KOPT-K1 (cell line): Measurements from ENCODE around the gene MRPS14.
"Not testable (repeated sequence)": the region's sequence is repeated elsewhere in the genome, so short reads cannot be mapped to it uniquely, and the experiment has no call there.

ENCODE experiments used
- H3K27ac ChIP-seq: fragments of 200-600 bp; sonication (generic); 2 replicates; pipeline ENCODE4 v1.5.1; 2016; ENCODE audit warnings: antibody characterized with exemption, mild to moderate bottlenecking, low read depth, low read length; ENCODE audit not compliant: poor library complexity, severe bottlenecking
- H3K36me3 ChIP-seq: fragments of 200-600 bp; sonication (generic); 2 replicates; pipeline ENCODE4 v1.5.1; 2017; ENCODE audit warnings: antibody characterized with exemption, mild to moderate bottlenecking, low read length, moderate library complexity; ENCODE audit not compliant: insufficient read depth
- H3K9me3 ChIP-seq: fragments of 200-600 bp; sonication (generic); 2 replicates; pipeline ENCODE4 v1.5.1; 2017; ENCODE audit warnings: antibody characterized with exemption, low read length, mild to moderate bottlenecking; ENCODE audit not compliant: insufficient read depth, poor library complexity, severe bottlenecking

The MRPS14 gene

DNA sequence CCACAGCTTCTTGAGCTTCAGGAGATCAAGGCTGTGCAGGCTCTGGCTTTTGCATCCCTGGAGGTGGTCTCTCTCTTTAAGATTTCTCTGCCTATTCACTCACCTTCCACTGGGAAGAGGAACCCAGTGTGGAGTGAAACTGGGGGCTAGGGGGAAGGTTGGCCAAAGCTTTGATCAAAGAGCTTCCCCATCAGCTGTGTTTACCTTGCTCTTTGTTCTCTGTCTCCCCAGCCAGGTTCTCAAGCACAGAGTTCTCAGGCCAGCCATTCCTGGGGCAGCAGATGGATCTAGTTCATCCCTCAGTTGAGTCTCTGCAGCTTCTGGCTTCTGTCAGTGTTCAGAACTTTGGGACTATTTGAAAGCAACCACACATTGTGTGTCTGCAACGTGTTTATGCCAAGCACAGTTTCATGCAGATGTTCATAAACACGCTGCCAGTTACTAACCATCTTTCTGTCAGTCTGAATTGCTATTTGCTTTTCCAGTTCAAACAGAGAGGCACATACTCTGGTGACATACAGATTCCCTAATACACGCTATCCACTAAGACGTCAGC, 17.2 kb upstream of the MRPS14 start:
- H3K9me3 ChIP-seq = no peaks in the 10 kb centered on the region
- H3K36me3 ChIP-seq = no peaks in the 10 kb centered on the region
- H3K27ac ChIP-seq = no peak overlapping the region

DNA sequence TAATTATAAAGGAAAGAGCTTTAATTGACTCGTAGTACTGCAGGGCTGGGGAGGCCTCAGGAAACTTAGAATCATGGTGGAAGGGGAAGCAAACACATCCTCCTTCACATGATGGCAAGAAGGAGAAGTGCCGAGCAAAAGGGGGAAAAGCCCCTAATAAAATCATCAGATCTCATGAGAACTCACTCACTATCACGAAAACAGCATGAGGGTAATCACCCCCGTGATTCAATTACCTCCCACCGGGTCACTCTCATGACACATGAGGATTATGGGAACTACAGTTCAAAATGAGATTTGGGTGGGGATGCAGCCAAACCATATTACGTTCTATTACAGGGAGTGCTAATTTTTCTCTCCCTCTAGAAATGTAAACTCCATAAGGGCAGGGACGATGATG, 14.2 kb upstream of the MRPS14 start:
- H3K9me3 ChIP-seq = no peaks in the 10 kb centered on the region
- H3K36me3 ChIP-seq = no peaks in the 10 kb centered on the region
- H3K27ac ChIP-seq = no peak overlapping the region

DNA sequence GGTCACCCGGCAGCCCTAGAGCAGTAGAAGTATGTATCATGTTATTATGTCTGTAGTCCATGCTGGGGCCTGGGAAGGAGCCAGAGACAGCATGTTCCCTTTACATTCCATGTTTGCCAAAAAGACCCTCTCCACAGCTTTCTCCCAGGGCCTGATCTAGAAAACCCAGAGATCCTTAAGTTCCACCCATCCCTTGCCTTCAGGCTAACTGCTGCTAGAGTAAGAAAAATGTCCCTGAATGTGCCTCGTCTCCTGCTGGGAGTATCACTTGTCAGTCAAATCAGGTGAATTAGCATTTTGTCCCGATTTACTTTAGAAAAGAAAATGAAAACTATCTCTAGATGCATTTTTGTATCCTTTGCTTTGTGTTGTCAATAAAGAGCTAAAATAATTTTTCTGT, 13.3 kb upstream of the MRPS14 start:
- Histone ChIP-seq H3K36me3 (no peaks in the 10 kb centered on the region), H3K27ac (no peak overlapping the region), H3K9me3 (no peaks in the 10 kb centered on the region)

DNA sequence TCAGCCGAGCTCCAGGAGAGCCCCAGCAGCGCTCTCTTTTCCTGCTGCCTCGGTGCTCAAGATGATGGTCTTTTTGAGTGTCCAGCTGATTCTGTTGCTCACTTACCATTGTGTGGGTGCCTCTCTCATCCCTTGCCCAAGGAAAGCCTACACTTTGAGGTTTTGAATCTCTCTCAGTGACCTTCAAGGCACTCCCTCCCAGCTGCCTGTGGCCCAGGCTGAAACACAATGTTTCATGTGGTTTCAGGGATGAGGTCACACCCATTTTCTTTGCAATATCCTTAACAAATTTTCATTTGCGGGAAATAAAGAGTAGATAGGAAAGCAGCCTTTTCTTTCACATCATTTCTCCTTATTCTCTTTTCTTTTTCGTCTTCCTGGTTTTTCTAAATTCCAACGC, 12.6 kb upstream of the MRPS14 start:
- no peaks in the 10 kb centered on the region for H3K9me3 ChIP-seq
- H3K27ac ChIP-seq = no peak overlapping the region
- H3K36me3 ChIP-seq = no peaks in the 10 kb centered on the region

DNA sequence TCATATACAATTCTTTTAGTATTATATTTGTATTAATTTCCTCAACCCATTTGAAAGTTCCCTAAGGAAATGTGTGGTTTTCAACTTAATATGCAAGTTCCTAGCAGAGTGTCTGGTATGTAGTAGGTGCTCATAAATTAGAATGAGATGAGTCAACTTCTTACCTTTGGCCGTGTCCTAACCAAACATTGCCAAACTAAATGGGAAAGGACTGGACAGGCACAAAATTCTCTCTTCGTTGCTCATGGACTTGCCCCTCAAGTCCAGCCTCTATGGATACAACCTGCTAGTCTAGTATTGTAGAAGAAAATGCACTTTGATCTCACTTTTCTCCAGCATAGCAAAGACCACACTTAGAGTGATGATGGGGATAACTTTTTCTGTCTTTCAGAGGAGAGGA, 11.6 kb upstream of the MRPS14 start:
- H3K36me3 ChIP-seq = no peaks in the 10 kb centered on the region
- H3K27ac ChIP-seq = no peak overlapping the region
- no peaks in the 10 kb centered on the region for H3K9me3 ChIP-seq

DNA sequence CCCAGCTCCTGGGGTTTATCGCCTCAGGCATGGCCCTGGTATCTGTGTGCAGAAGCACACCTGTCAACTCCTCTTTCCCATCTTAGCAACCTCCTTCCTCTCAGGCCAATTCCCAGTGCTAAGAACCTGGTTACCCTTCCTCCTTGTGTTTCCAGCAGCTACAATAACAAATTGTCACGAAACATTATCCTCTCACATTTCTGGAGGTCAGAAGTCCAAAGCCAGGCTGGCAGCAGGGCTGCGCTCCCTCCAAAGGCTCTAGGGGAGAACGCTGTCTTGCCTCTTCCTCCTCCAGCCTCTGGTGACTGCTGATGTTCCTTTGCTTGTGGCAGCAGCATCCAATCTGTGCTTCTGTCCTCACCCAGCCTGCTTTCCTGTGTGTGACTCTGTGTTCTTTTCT, 10.7 kb upstream of the MRPS14 start:
- no peaks in the 10 kb centered on the region for H3K36me3 ChIP-seq
- no peaks in the 10 kb centered on the region for H3K9me3 ChIP-seq
- H3K27ac ChIP-seq = no peak overlapping the region

DNA sequence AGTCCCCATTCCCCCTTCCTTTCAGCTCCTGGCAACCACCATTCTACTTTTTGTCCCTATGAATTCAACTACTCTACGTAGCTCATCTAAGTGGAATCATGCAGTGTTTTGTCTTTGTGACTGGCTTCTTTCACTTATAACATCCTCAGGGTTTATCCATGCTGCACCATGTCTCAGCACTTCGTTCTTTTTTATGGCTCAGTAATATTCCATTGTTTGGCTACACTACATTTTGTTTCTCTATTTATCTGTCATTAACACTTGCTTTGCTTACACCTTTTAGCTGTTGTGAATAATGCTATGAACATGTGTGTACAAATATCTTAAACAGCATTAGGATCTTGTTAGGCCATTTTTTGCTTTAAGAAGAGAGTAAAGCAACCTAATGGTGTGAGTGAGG, 1.5 kb upstream of the MRPS14 start:
- peaks cover 5% of the 10 kb centered on the region; the same call in 1 of the 2 replicates for H3K36me3 ChIP-seq
- no peaks in the 10 kb centered on the region for H3K9me3 ChIP-seq
- no peak overlapping the region for H3K27ac ChIP-seq

DNA sequence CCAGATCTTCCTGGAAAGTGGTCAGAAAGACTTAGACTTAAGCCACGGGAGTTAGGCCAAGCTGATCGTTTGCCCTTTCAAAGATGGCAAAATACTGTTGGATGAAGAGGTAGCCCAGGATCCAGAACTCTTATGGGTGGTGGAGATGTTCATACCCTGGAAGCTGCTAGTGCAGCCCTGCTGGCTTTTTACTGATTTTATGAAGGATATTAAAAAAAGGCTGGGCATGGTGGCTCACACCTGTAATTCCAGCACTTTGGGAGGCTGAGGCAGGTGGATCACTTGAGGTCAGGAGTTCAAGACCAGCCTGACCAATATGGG, 657 bp upstream of the MRPS14 start:
- not testable (repeated sequence) for H3K9me3 ChIP-seq, H3K36me3 ChIP-seq
- H3K27ac ChIP-seq = peak overlapping the region; percentile 76

DNA sequence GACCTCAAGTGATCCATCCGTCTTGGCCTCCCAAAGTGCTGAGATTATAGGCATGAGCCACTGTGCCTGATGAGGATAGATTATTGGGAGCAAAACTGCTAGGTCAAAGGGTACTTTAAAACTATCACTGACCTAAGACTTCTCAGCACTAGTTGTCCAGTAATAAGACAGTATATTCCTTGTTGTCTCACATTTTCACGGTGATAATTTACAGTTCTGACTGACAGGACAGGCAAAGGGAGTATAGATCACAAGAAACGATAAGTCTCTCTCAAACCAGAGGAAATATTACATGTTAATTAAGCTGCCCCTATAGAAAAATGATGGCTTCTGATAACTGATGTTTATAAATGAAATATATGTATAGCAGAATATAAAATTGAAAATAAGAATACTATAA, 3.7 kb downstream of the MRPS14 start:
- Histone ChIP-seq H3K27ac (no peak overlapping the region), H3K36me3 (peaks cover 49% of the 10 kb centered on the region), H3K9me3 (no peaks in the 10 kb centered on the region)

DNA sequence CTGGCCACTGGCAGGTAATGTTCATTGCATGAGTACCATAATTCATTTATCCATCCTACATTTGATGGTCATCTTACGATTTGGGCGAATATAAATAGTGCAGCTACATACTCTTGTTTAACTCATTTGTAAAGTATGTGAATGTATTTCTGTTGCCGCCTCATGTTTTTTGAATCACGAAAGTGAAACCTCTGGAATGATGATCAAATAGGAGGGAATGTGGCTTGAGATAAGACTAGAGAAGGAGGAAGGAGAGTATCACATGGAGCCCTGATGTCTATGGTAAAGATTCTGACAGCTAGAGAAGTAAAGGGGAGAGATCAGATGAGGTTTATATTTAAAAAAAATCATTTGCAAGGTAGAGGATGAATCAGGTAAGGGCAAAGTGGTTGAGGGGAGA, 8.0 kb downstream of the MRPS14 start:
- H3K36me3 ChIP-seq = peaks cover 87% of the 10 kb centered on the region
- H3K9me3 ChIP-seq = no peaks in the 10 kb centered on the region
- no peak overlapping the region for H3K27ac ChIP-seq

DNA sequence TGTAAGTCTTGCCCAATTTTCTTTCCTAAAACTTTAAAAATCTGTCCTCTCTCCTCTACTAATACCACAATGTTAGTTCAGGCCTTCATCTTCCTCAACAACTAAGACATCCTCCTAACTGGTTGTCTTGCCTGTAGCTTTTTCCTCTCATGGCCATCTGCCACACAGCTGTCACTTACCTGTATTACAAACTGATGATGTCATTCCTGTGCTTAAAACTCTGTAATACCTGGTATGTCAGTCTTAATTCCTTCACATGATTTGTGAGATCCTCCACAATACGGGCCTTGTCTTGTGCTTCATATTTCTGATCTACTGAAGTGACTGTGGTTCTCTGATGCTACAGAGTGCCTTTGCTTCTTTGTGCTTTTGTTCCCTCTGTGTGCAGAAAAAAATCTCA, 9.8 kb downstream of the MRPS14 start:
- H3K36me3 ChIP-seq = peaks cover 100% of the 10 kb centered on the region
- H3K27ac ChIP-seq = no peak overlapping the region
- no peaks in the 10 kb centered on the region for H3K9me3 ChIP-seq

DNA sequence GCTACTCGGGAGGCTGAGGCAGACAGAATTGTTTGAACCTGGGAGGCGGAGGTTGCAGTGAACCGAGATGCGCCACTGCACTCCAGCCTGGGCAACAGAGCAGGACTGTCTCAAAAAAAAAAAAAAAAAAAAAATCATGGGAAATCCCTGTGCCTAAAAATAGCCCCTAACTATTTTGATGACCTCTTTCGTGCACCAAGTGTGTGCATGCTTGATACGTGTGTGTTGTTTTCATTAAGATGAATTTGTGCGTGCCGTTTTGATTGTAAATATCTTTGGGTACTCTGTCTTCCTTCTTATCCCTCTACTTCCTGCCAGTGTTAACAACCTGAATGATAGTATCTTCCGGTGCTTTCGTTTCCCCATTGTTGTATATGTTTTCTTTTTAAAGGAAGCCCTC, 13.7 kb downstream of the MRPS14 start:
- Histone ChIP-seq H3K9me3 (no peaks in the 10 kb centered on the region), H3K36me3 (peaks cover 100% of the 10 kb centered on the region), H3K27ac (no peak overlapping the region)

DNA sequence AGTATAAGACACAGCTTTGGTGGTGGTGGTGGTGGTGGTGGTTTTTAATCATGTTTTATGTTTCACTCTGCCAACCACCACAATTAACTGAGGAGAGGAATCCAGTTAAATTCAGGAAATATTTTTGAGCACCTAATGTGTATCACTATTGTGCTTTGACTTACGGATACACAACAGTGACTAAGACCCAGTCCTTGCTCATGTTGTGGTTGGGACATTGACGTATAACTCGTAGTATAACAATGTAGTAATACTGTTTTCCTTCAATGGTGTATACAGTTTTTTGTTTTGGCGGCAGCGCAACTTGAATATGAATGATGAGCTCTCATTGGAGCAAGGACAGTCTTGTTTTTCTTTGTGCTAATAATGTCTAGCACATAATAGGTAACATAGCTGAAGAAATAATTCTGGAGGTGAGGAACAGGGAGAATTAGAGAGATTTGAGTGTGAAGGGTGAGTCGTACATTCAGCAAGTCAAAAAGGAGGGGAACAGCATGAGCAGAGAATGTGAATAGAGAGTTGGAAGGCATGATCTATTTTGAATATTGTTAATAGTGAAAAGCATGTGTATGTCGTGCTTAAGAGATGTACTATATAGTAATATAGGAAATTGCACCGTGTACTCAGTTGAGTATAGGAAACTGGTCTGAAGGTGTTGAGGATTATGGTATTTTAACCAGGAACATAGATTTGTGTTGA, 18.0 kb downstream of the MRPS14 start:
- H3K27ac ChIP-seq = no peak overlapping the region
- H3K9me3 ChIP-seq = no peaks in the 10 kb centered on the region
- peaks cover 63% of the 10 kb centered on the region for H3K36me3 ChIP-seq

DNA sequence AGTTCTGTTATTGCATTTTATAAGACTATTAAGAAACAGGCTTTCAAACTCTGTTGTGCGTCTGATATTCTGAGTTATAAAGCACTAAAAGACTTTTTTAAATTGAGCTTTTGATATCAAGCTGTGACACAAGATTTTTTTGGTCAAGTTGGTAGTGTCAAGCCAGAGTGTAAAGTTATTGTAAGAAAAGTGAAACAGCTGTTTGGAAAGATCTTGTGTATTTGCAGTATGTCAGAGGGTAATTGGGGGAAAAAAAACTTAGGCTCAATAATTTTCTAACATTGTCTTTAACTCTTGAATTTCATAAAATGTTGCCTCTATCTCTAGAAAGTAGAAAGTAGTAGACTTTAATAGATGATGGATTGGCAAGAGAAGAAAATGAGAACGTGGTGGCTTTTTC, 19.7 kb downstream of the MRPS14 start:
- Histone ChIP-seq H3K27ac (no peak overlapping the region), H3K9me3 (no peaks in the 10 kb centered on the region), H3K36me3 (peaks cover 45% of the 10 kb centered on the region)

DNA sequence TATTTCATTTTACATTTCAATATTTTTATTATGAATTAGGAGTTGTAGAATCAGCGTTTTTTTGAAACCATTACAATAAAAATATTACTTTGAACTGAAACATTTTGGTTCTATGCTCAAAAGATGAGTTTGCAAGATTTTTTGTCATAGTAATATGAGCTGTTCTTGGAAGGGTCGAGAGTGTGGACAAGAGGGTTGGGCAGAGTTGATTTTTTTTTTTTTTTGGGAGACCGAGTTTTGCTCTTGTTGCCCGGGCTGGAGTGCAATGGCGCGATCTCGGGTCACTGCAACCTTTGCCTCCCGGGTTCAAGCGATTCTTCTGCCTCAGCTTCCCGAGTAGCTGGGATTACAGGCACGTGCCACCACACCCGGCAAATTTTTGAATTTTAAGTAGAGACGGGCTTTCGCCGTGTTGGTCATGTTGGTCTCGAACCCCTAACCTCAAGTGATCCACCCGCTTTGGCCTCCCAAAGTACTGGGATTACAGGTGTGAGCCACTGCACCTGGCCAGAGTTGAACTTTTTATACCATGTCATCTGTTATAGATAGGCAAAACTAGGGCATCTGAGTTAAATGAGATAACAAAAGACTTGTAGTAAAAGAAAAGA, 20.2 kb downstream of the MRPS14 start:
- Histone ChIP-seq H3K36me3 (peaks cover 40% of the 10 kb centered on the region), H3K9me3 (no peaks in the 10 kb centered on the region), H3K27ac (no peak overlapping the region)

DNA sequence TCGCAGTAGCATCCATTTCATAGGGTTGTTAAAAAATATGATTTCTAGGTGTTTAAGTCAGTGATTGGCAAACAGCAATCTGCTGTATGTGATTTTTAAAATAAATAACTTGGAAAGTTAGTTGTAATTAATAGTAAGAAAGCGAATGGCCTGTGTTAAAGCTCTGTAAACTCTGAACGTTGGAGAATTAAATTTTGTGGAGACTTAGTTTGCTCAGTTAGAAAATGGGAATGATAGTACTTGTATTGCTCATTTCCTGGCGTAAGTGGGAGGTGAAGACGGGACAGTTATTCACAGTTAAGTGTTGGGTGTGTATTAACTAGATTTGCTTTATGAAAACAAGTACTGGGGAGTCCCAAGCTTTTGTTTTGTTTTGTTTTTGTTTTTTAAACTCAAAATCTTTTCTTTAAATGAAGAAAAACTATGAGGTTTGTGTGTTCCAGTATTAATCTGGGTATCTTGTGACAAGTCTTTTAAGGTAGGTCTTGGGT, 22.5 kb downstream of the MRPS14 start:
- Histone ChIP-seq H3K36me3 (peaks cover 18% of the 10 kb centered on the region), H3K27ac (peak overlapping the region; percentile 99), H3K9me3 (no peaks in the 10 kb centered on the region)
